Cerebellar nuclear complex (tissue), 1 donor: ENCODE data around the gene THAP4.

Experiments
- DNase-seq, 2 experiments: peaks; one replicate each; lab custom pipeline; 2025; lab: John Stamatoyannopoulos, UW

THAP4 gene

GRCh38 chr2:241563981-241564595 lies 72.9 kb downstream of the THAP4 start:
- DNase-seq = no peak

- DNase-seq = no peak
These were observed 73.4 kb downstream of the THAP4 start for GRCh38 chr2:241563571-241563980.

GRCh38 chr2:241563031-241563507 lies 73.9 kb downstream of the THAP4 start:
- no peak for DNase-seq

- no peak for DNase-seq
These were observed 74.6 kb downstream of the THAP4 start for GRCh38 chr2:241562269-241562891.

- no peak for DNase-seq
These were observed 75.1 kb downstream of the THAP4 start for GRCh38 chr2:241561832-241562231.

- no peak for DNase-seq
These were observed 76.0 kb downstream of the THAP4 start for GRCh38 chr2:241560883-241561474.

GRCh38 chr2:241560162-241560882 lies 76.6 kb downstream of the THAP4 start:
- DNase-seq = no peak

- no peak for DNase-seq
These were observed 77.4 kb downstream of the THAP4 start for GRCh38 chr2:241559323-241560161.

GRCh38 chr2:241558532-241559322 lies 78.2 kb downstream of the THAP4 start, which contains the start of gene BOK:
Gene BOK (plus strand): TSS chr2:241558745. CDS start chr2:241559484, 739 bp downstream.
- no peak for DNase-seq

- no peak for DNase-seq
These were observed 80.2 kb downstream of the THAP4 start for GRCh38 chr2:241556746-241557145.

GRCh38 chr2:241555711-241556110 lies 81.2 kb downstream of the THAP4 start:
- no peak for DNase-seq

- DNase-seq = no peak
These were observed 82.2 kb downstream of the THAP4 start for GRCh38 chr2:241554610-241555322.

- no peak for DNase-seq
These were observed 83.0 kb downstream of the THAP4 start for GRCh38 chr2:241553981-241554380.

GRCh38 chr2:241553512-241553830 lies 83.5 kb downstream of the THAP4 start:
- no peak for DNase-seq

- no peak for DNase-seq
These were observed 84.8 kb downstream of the THAP4 start for GRCh38 chr2:241551998-241552737.

- DNase-seq = no peak
These were observed 85.4 kb downstream of the THAP4 start for GRCh38 chr2:241551599-241551997.

- no peak for DNase-seq
These were observed 86.1 kb downstream of the THAP4 start for GRCh38 chr2:241550616-241551580.

GRCh38 chr2:241548451-241548835 lies 88.5 kb downstream of the THAP4 start:
- DNase-seq = no peak
